A549 (cell line): ENCODE data around the gene MYH13. TPM values are rescaled to one million over a fixed set of nuclear protein-coding genes. Genes with fewer than 3 reads are reported as not detected.

Experiments
- ATAC-seq, 2 experiments: fragments of 200-7000 bp in 1 of 2; fragments of >200 bp in 1 of 2; cut with Nextera tagmentation in 1 of 2; cut with Tn5 transposase in 1 of 2; 3 replicates each; pipeline versions ENCODE4 v1.8.0 to v1.9.1; 2018 to 2020; ENCODE audit warnings: mild to moderate bottlenecking in 1 of 2, moderate library complexity in 1 of 2
- CTCF ChIA-PET: fragments of 300-600 bp; sonication (Branson Sonifier 250); formaldehyde crosslinking; extraction: SDS; loops from one replicate; lab custom pipeline; 2021; ENCODE audit warnings: antibody characterized with exemption, inconsistent platforms; lab: Yijun Ruan, JAX
- POLR2A ChIA-PET: fragments of 350-600 bp; formaldehyde crosslinking; extraction: SDS; loops from one replicate; lab custom pipeline; 2021; ENCODE audit warnings: antibody characterized with exemption, inconsistent platforms; lab: Yijun Ruan, JAX
- DNase-seq, 2 experiments: peaks; one replicate each; pipeline versions ENCODE4 v3.0.0 to v3.0.0-alpha.2; 2011 to 2016; ENCODE audit warnings: low read depth in 1 of 2, low spot score in 1 of 2
- FAIRE-seq: peaks from 2 replicates; lab custom pipeline; 2011; peaks lifted over from hg19 to GRCh38; lab: Jason Lieb, UNC
- H3K27ac ChIP-seq, 2 experiments: fragments of >200 bp; sonication (Bioruptor Twin); formaldehyde crosslinking; 3 replicates each; pipeline ENCODE4 v1.5.1; 2016 to 2017
- H3K4me1 ChIP-seq: fragments of >200 bp; sonication (Bioruptor Twin); formaldehyde crosslinking; 3 replicates; pipeline ENCODE4 v1.6.1; 2016
- H3K4me2 ChIP-seq: fragments of >200 bp; sonication (Bioruptor Twin); formaldehyde crosslinking; 3 replicates; pipeline ENCODE4 v1.6.1; 2016
- H3K4me3 ChIP-seq: fragments of >200 bp; sonication (Bioruptor Twin); formaldehyde crosslinking; 3 replicates; pipeline ENCODE4 v1.5.1; 2016
- H3K9me3 ChIP-seq: fragments of >200 bp; sonication (Bioruptor Twin); formaldehyde crosslinking; 3 replicates; pipeline ENCODE4 v1.6.1; 2016
- CBX2 ChIP-seq: fragments of 200-600 bp; sonication (generic); IDR thresholded peaks from 2 replicates; pipeline ENCODE4 v1.6.1; 2016; ENCODE audit warnings: low read depth, mild to moderate bottlenecking, borderline replicate concordance
- CEBPB ChIP-seq, 2 experiments: fragments of >200 bp in 1 of 2; sonication (Bioruptor Twin) in 1 of 2; formaldehyde crosslinking in 1 of 2; IDR thresholded peaks; 2 replicates each; pipeline ENCODE4 v1.6.1; 2012 to 2016
- EHF ChIP-seq: fragments of 250-450 bp; sonication (Bioruptor Pico); IDR thresholded peaks from 2 replicates; pipeline ENCODE4 v1.5.0; 2020; ENCODE audit warnings: mild to moderate bottlenecking
- ESRRA ChIP-seq: fragments of 150-350 bp; IDR thresholded peaks from 2 replicates; pipeline ENCODE4 v1.6.1; 2014; ENCODE audit warnings: mild to moderate bottlenecking, low read length, borderline replicate concordance
- FOSB ChIP-seq: fragments of 250-450 bp; sonication (Bioruptor Pico); IDR thresholded peaks from 2 replicates; pipeline ENCODE4 v1.5.0; 2020; ENCODE audit warnings: mild to moderate bottlenecking, moderate library complexity
- FOSL2 ChIP-seq, 2 experiments: fragments of 450-650 bp in 1 of 2; fragments of >200 bp in 1 of 2; sonication (Bioruptor Twin) in 1 of 2; formaldehyde crosslinking; IDR thresholded peaks; 2 replicates each; pipeline versions ENCODE4 v1.5.0 to v1.6.1; 2016 to 2020; ENCODE audit warnings: mild to moderate bottlenecking in 1 of 2, moderate library complexity in 1 of 2
- GATA3 ChIP-seq: IDR thresholded peaks from 2 replicates; pipeline ENCODE4 v1.6.1; 2012; ENCODE audit warnings: borderline replicate concordance
- HDAC2 ChIP-seq: fragments of 200-600 bp; sonication (generic); IDR thresholded peaks from 2 replicates; pipeline ENCODE4 v1.6.1; 2016
- KDM5A ChIP-seq: fragments of 200-600 bp; sonication (generic); IDR thresholded peaks from 2 replicates; pipeline ENCODE4 v1.6.1; 2016; ENCODE audit warnings: antibody characterized with exemption, mild to moderate bottlenecking
- MAZ ChIP-seq: fragments of 150-350 bp; IDR thresholded peaks from 2 replicates; pipeline ENCODE4 v1.6.1; 2014; ENCODE audit warnings: antibody characterized with exemption, low read depth, low read length, borderline replicate concordance
- MYC ChIP-seq: IDR thresholded peaks from 2 replicates; pipeline ENCODE4 v1.6.1; 2012; ENCODE audit warnings: mild to moderate bottlenecking, inconsistent platforms, low read length, improper control_type of control experiment, borderline replicate concordance
- NFE2L2 ChIP-seq: fragments of 150-350 bp; conservative IDR thresholded peaks from 2 replicates; pipeline ENCODE4 v1.6.1; 2014; ENCODE audit warnings: low read length
- NPAS2 ChIP-seq: fragments of 250-450 bp; sonication (Bioruptor Pico); IDR thresholded peaks from 2 replicates; pipeline ENCODE4 v1.8.0; 2022; ENCODE audit warnings: mild to moderate bottlenecking, moderate library complexity, borderline replicate concordance
- RAD21 ChIP-seq, 2 experiments: fragments of >200 bp in 1 of 2; sonication (Bioruptor Twin) in 1 of 2; formaldehyde crosslinking in 1 of 2; IDR thresholded peaks in 1 of 2; conservative IDR thresholded peaks in 1 of 2; 2 replicates in 1 of 2; 3 replicates in 1 of 2; pipeline ENCODE4 v1.6.1; 2012 to 2018; ENCODE audit warnings: inconsistent platforms in 1 of 2
- RARB ChIP-seq: fragments of 250-450 bp; sonication (Bioruptor Pico); IDR thresholded peaks from 2 replicates; pipeline ENCODE4 v1.8.0; 2021; ENCODE audit warnings: mild to moderate bottlenecking, moderate library complexity
- RNF2 ChIP-seq: fragments of 200-600 bp; sonication (generic); IDR thresholded peaks from 2 replicates; pipeline ENCODE4 v1.6.1; 2016; ENCODE audit warnings: low read depth, mild to moderate bottlenecking, antibody characterized with exemption, moderate library complexity, borderline replicate concordance
- TFCP2L1 ChIP-seq: fragments of 250-450 bp; sonication (Bioruptor Pico); IDR thresholded peaks from 2 replicates; pipeline ENCODE4 v1.5.0; 2021; ENCODE audit warnings: mild to moderate bottlenecking
- TP53 ChIP-seq: fragments of 250-450 bp; sonication (Bioruptor Pico); IDR thresholded peaks from 2 replicates; pipeline ENCODE4 v1.5.0; 2021; ENCODE audit warnings: mild to moderate bottlenecking, moderate library complexity
- ZFP36 ChIP-seq: fragments of 450-650 bp; IDR thresholded peaks from 2 replicates; pipeline ENCODE4 v1.6.1; 2014; ENCODE audit warnings: borderline replicate concordance; ENCODE audit not compliant: partially characterized antibody
- ZNF302 ChIP-seq: fragments of 250-450 bp; sonication (Bioruptor Pico); IDR thresholded peaks from 2 replicates; pipeline ENCODE4 v1.9.0; 2021; ENCODE audit warnings: inconsistent platforms, mild to moderate bottlenecking, moderate library complexity
- WGBS: methylation state at CpG from one replicate; pipeline ENCODE4 v1.1.6; 2017; ENCODE audit errors: missing lambda C conversion rate; 5-methylcytosine and 5-hydroxymethylcytosine counted together
- polyA plus RNA-seq, 4 experiments: library from polyadenylated mRNA; depleted of rRNA in 3 of 4; stranded (reverse); fragments of >200 nt; fragmentation: RNase III in 1 of 4; extraction: RNeasy Plus Mini Kit Qiagen cat#74134 plus additional on column Dnase treatment in 1 of 4; gene quantifications; 2 replicates in 3 of 4; 3 replicates in 1 of 4; pipeline ENCODE4 v1.2.3, GENCODE V29; 2011 to 2017
- TF ChIP-seq, protein P1 (sequence below): IDR thresholded peaks from 2 replicates; pipeline ENCODE4 v1.6.1; 2012; ENCODE audit warnings: low read depth, borderline replicate concordance
- TF ChIP-seq, protein P2 (sequence below): fragments of 250-450 bp; sonication (Bioruptor Pico); IDR thresholded peaks from 2 replicates; pipeline ENCODE4 v1.5.0; 2020; ENCODE audit warnings: low read depth, mild to moderate bottlenecking, moderate library complexity
- TF ChIP-seq, protein P3 (sequence below): fragments of >200 bp; sonication (Bioruptor Twin); formaldehyde crosslinking; IDR thresholded peaks from 2 replicates; pipeline ENCODE4 v1.6.1; 2016
- TF ChIP-seq, protein P4 (sequence below): fragments of 200-600 bp; sonication (generic); IDR thresholded peaks from 2 replicates; pipeline ENCODE4 v1.6.1; 2016; ENCODE audit warnings: antibody characterized with exemption, mild to moderate bottlenecking, moderate library complexity
- TF ChIP-seq, protein P5 (sequence below): IDR thresholded peaks from 2 replicates; pipeline ENCODE4 v1.6.1; 2012
- TF ChIP-seq, protein P6 (sequence below): IDR thresholded peaks from 2 replicates; pipeline ENCODE4 v1.6.1; 2012
- TF ChIP-seq, protein P7 (sequence below): fragments of 450-650 bp; IDR thresholded peaks from 2 replicates; pipeline ENCODE4 v1.6.1; 2014; ENCODE audit warnings: antibody characterized with exemption

The MYH13 gene
- polyA plus RNA-seq, 2 of the 4 experiments (the other 2 are of a cell fraction): not detected

DNA sequence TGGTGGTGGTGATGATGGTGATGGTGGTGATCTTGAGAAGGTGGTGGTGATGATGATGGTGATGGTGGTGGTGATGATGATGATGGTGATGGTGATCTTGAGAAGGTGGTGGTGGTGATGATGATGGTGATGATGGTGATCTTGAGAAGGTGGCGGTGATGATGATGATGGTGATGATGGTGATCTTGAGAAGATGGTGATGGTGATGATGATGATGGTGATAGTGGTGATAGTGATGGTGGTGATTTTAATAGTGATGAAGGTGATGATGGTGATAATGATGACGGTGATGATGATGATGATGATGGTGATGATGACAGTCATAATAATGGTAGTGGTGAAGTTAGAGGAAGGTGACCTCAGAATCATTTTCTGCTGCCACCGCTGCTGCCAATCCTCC lies 75.1 kb downstream of the MYH13 start:
- Histone ChIP-seq H3K27ac (no peak overlapping the region), H3K9me3 (no peaks in the 10 kb centered on the region)
- ATAC-seq (no peak), FAIRE-seq (no peak), DNase-seq (no peak)
- ChIA-PET POLR2A (no interaction called here), CTCF (interaction anchor here (1.1 to 11.4 kb wide), 4 partner anchors 8 to 320 kb away, joined by 3 to 135 read pairs (median 4); no protein-coding TSS in a partner anchor)
- TF ChIP-seq, protein P1, sequence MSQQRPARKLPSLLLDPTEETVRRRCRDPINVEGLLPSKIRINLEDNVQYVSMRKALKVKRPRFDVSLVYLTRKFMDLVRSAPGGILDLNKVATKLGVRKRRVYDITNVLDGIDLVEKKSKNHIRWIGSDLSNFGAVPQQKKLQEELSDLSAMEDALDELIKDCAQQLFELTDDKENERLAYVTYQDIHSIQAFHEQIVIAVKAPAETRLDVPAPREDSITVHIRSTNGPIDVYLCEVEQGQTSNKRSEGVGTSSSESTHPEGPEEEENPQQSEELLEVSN: no peak
- TF ChIP-seq, protein P2, sequence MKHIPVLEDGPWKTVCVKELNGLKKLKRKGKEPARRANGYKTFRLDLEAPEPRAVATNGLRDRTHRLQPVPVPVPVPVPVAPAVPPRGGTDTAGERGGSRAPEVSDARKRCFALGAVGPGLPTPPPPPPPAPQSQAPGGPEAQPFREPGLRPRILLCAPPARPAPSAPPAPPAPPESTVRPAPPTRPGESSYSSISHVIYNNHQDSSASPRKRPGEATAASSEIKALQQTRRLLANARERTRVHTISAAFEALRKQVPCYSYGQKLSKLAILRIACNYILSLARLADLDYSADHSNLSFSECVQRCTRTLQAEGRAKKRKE (CRISPR knock-in tag): no peak
- TF ChIP-seq CBX2 (no peak), ESRRA (no peak), ZNF302 (no peak), GATA3 (no peak), NFE2L2 (no peak), ZFP36 (no peak), MYC (no peak), FOSB (CRISPR knock-in tag) (no peak), TP53 (no peak), RNF2 (no peak), MAZ (no peak)
- TF ChIP-seq, protein P3, sequence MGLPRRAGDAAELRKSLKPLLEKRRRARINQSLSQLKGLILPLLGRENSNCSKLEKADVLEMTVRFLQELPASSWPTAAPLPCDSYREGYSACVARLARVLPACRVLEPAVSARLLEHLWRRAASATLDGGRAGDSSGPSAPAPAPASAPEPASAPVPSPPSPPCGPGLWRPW: no peak
- TF ChIP-seq, protein P4, sequence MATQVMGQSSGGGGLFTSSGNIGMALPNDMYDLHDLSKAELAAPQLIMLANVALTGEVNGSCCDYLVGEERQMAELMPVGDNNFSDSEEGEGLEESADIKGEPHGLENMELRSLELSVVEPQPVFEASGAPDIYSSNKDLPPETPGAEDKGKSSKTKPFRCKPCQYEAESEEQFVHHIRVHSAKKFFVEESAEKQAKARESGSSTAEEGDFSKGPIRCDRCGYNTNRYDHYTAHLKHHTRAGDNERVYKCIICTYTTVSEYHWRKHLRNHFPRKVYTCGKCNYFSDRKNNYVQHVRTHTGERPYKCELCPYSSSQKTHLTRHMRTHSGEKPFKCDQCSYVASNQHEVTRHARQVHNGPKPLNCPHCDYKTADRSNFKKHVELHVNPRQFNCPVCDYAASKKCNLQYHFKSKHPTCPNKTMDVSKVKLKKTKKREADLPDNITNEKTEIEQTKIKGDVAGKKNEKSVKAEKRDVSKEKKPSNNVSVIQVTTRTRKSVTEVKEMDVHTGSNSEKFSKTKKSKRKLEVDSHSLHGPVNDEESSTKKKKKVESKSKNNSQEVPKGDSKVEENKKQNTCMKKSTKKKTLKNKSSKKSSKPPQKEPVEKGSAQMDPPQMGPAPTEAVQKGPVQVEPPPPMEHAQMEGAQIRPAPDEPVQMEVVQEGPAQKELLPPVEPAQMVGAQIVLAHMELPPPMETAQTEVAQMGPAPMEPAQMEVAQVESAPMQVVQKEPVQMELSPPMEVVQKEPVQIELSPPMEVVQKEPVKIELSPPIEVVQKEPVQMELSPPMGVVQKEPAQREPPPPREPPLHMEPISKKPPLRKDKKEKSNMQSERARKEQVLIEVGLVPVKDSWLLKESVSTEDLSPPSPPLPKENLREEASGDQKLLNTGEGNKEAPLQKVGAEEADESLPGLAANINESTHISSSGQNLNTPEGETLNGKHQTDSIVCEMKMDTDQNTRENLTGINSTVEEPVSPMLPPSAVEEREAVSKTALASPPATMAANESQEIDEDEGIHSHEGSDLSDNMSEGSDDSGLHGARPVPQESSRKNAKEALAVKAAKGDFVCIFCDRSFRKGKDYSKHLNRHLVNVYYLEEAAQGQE: no peak
- TF ChIP-seq, protein P5, sequence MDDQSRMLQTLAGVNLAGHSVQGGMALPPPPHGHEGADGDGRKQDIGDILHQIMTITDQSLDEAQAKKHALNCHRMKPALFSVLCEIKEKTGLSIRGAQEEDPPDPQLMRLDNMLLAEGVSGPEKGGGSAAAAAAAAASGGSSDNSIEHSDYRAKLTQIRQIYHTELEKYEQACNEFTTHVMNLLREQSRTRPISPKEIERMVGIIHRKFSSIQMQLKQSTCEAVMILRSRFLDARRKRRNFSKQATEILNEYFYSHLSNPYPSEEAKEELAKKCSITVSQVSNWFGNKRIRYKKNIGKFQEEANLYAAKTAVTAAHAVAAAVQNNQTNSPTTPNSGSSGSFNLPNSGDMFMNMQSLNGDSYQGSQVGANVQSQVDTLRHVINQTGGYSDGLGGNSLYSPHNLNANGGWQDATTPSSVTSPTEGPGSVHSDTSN: no peak
- TF ChIP-seq, protein P6, sequence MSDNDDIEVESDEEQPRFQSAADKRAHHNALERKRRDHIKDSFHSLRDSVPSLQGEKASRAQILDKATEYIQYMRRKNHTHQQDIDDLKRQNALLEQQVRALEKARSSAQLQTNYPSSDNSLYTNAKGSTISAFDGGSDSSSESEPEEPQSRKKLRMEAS: no peak
- TF ChIP-seq, all 56 proteins: peak for 0
- Histone ChIP-seq H3K4me3 (no peak overlapping the region), H3K4me1 (no peaks in the 10 kb centered on the region), H3K4me2 (no peak overlapping the region)
- WGBS: 20% methylated on average over 3 of the region's 3 CpGs

DNA sequence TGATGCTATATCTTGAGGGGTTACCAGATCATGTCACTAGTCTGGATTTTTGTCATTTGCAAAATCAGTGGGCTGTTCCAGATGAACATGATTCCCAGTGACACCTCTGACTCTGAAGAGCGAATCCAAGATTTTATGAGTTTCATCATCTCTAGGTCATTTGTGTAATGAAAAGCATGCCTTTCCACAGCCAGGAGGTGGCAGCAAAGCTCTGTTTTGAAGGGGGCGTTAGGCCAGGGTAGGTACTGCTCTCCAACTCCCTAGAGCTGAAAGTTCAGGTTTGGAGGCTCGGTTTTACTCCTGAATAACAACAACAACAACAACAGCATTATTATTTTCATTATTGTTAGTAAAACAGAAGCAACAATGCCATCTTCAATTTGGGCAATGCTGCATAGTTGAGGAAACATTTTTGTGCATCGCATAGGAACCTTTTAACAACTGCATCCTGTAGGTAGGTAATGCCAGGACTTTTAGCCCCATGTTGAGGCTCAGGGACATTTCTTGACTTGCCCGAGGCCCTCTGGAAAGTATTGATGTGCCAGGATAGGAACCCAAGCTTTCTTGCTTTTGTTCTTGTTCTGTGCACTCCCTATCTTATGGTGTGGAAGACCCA lies 77.0 kb downstream of the MYH13 start:
- POLR2A ChIA-PET: interaction anchor here (0.5 to 1.0 kb wide), 2 partner anchors 247 to 319 kb away, joined by 3 to 4 read pairs; no protein-coding TSS in a partner anchor
- no peaks in the 10 kb centered on the region for H3K9me3 ChIP-seq
- CTCF ChIA-PET: interaction anchor here (0.7 to 11.4 kb wide), 19 partner anchors 9 to 338 kb away, joined by 3 to 135 read pairs (median 3); no protein-coding TSS in a partner anchor
- H3K4me2 ChIP-seq: no peak overlapping the region
- no peaks in the 10 kb centered on the region for H3K4me1 ChIP-seq
- no peak overlapping the region for H3K27ac ChIP-seq
- ATAC-seq (peak; percentile 83 to 96), DNase-seq (peak; percentile 69 to 70), FAIRE-seq (no peak)
- WGBS: 19% methylated on average over 5 of the region's 5 CpGs
- no peak overlapping the region for H3K4me3 ChIP-seq
- TF ChIP-seq, protein P7, sequence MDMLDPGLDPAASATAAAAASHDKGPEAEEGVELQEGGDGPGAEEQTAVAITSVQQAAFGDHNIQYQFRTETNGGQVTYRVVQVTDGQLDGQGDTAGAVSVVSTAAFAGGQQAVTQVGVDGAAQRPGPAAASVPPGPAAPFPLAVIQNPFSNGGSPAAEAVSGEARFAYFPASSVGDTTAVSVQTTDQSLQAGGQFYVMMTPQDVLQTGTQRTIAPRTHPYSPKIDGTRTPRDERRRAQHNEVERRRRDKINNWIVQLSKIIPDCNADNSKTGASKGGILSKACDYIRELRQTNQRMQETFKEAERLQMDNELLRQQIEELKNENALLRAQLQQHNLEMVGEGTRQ: no peak
- TF ChIP-seq NPAS2: no peak
- peak in 1 of 2 experiments; percentile 73; a peak in 2 of 4 replicates for TF ChIP-seq CEBPB (IDR thresholded peaks at IDR 0.05)
- no peak for TF ChIP-seq KDM5A
- no peak for TF ChIP-seq HDAC2
- TF ChIP-seq EHF: no peak
- TF ChIP-seq RAD21 (conservative IDR thresholded peaks at IDR 0.05 in 1 of 2, IDR thresholded peaks at IDR 0.05 in 1 of 2): peak; percentile 65 to 78; a peak in 4 of 5 replicates
- no peak for TF ChIP-seq TFCP2L1 (CRISPR knock-in tag)
- no peak for TF ChIP-seq ZNF302
- TF ChIP-seq FOSL2 (IDR thresholded peaks at IDR 0.05): no peak
- TF ChIP-seq FOSL2 (CRISPR knock-in tag; IDR thresholded peaks at IDR 0.05): no peak
- no peak for TF ChIP-seq RARB
